Osteoblast (primary cell): ENCODE results near the gene TTLL5. TPM values are rescaled to one million over a fixed set of nuclear protein-coding genes. Genes with fewer than 3 reads are reported as not detected.
A peak's percentile ranks its signal among the peaks of the same experiment; 100 is the strongest.

Experiments used
- DNase-seq: peaks from one replicate; pipeline ENCODE4 v3.0.0; 2011; ENCODE audit warnings: low spot score, mixed read lengths; ENCODE audit not compliant: insufficient read length; ENCODE audit errors: missing footprints
- H2AFZ ChIP-seq: 2 replicates; pipeline ENCODE4 v1.6.0; 2011; ENCODE audit warnings: mild to moderate bottlenecking, low read length
- H3K27ac ChIP-seq: 2 replicates; pipeline ENCODE4 v1.5.1; 2011; ENCODE audit warnings: mild to moderate bottlenecking, low read depth, low read length, moderate library complexity
- H3K27me3 ChIP-seq: 2 replicates; pipeline ENCODE4 v1.6.0; 2012; ENCODE audit warnings: mild to moderate bottlenecking, control low read depth, inconsistent platforms, low read length, moderate library complexity; ENCODE audit not compliant: insufficient read depth
- H3K36me3 ChIP-seq: 2 replicates; pipeline ENCODE4 v1.5.1; 2011; ENCODE audit warnings: mild to moderate bottlenecking, low read length, control low read depth, moderate library complexity; ENCODE audit not compliant: insufficient read depth
- H3K4me1 ChIP-seq: 2 replicates; pipeline ENCODE4 v1.5.1; 2011; ENCODE audit warnings: mild to moderate bottlenecking, low read length, control low read depth, moderate library complexity; ENCODE audit not compliant: insufficient read depth
- H3K4me2 ChIP-seq: 2 replicates; pipeline ENCODE4 v1.6.0; 2011; ENCODE audit warnings: mild to moderate bottlenecking, low read length; ENCODE audit not compliant: insufficient read depth
- H3K4me3 ChIP-seq: fragments of 200-600 bp; sonication (generic); 3 replicates; pipeline ENCODE4 v1.5.1; 2012; ENCODE audit warnings: mild to moderate bottlenecking, low read length, inconsistent platforms; ENCODE audit not compliant: insufficient read depth
- H3K79me2 ChIP-seq: 2 replicates; pipeline ENCODE4 v1.6.0; 2012; ENCODE audit warnings: mild to moderate bottlenecking, low read length, control low read depth, inconsistent platforms; ENCODE audit not compliant: insufficient read depth
- H3K9me3 ChIP-seq: 2 replicates; pipeline ENCODE4 v1.5.1; 2011; ENCODE audit warnings: low read depth, low read length, control low read depth
- H4K20me1 ChIP-seq: 2 replicates; pipeline ENCODE4 v1.6.0; 2012; ENCODE audit warnings: mild to moderate bottlenecking, low read length, control low read depth; ENCODE audit not compliant: insufficient read depth
- CTCF ChIP-seq: IDR thresholded peaks from 2 replicates; pipeline ENCODE4 v1.5.1; 2011; ENCODE audit warnings: mild to moderate bottlenecking, low read depth, low read length, moderate library complexity; ENCODE audit errors: extremely low read depth
- total RNA-seq: library from RNA; depleted of rRNA; stranded (reverse); fragments of >200 nt; gene quantifications from 2 replicates; pipeline ENCODE4 v1.2.3, GENCODE V29; 2012

The TTLL5 gene
- total RNA-seq, 1 donor, result 30.4 TPM

- H3K27ac ChIP-seq, result no peak overlapping the region
- H2AFZ ChIP-seq, result no peak overlapping the region
- no peaks in the 10 kb centered on the region for H3K9me3 ChIP-seq
- no peaks in the 10 kb centered on the region for H3K79me2 ChIP-seq
- no peaks in the 10 kb centered on the region for H3K27me3 ChIP-seq
- H3K36me3 ChIP-seq, result peaks cover 6% of the 10 kb centered on the region
- peaks cover 10% of the 10 kb centered on the region for H3K4me1 ChIP-seq
- H3K4me2 ChIP-seq, result no peak overlapping the region
- no peak for DNase-seq
- H4K20me1 ChIP-seq, result no peaks in the 10 kb centered on the region
- TF ChIP-seq CTCF, result no peak
- H3K4me3 ChIP-seq, result no peak overlapping the region
These were observed 96.8 kb downstream of the TTLL5 start for GRCh38 chr14:75757644-75758402.

DNA sequence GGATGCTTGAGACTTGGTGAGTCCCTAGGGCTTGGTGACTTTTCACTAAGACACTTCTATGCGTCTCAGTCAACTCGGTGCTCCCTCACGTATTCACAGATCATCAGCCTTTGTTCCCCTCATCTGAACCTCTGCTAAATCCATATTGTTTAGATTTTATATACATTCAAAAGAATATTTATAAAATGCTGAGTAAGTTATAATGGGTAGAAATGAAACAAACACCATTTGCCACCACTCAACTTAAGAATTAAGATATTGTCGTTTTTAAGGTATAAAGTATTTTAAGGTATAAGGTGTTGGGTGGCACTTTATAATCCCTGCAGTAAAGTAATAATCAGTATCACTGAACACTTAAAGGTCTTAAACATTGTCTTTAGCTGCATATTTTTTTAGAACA lies 103.0 kb downstream of the TTLL5 start:
- H3K27me3 ChIP-seq, result no peaks in the 10 kb centered on the region
- TF ChIP-seq CTCF, result no peak

GRCh38 chr14:75769047-75769685 lies 108.1 kb downstream of the TTLL5 start:
- H3K36me3 ChIP-seq, result peaks cover 2% of the 10 kb centered on the region
- peak overlapping the region; percentile 30 for H3K4me3 ChIP-seq
- no peak for TF ChIP-seq CTCF
- H3K79me2 ChIP-seq, result no peaks in the 10 kb centered on the region
- H2AFZ ChIP-seq, result no peak overlapping the region
- peak; percentile 25 for DNase-seq
- H3K4me1 ChIP-seq, result peaks cover 28% of the 10 kb centered on the region
- no peaks in the 10 kb centered on the region for H3K9me3 ChIP-seq
- H4K20me1 ChIP-seq, result no peaks in the 10 kb centered on the region
- H3K4me2 ChIP-seq, result peak overlapping the region; percentile 61
- peak overlapping the region; percentile 76 for H3K27ac ChIP-seq
- no peaks in the 10 kb centered on the region for H3K27me3 ChIP-seq

More for the DNA sequence above, 103.0 kb downstream of the TTLL5 start:
- DNase-seq, result no peak
- no peaks in the 10 kb centered on the region for H3K9me3 ChIP-seq
- no peak overlapping the region for H3K27ac ChIP-seq
- H2AFZ ChIP-seq, result no peak overlapping the region
- no peak overlapping the region for H3K4me2 ChIP-seq
- H3K79me2 ChIP-seq, result no peaks in the 10 kb centered on the region
- no peaks in the 10 kb centered on the region for H4K20me1 ChIP-seq
- H3K4me1 ChIP-seq, result peaks cover 19% of the 10 kb centered on the region
- no peak overlapping the region for H3K4me3 ChIP-seq
- H3K36me3 ChIP-seq, result peaks cover 2% of the 10 kb centered on the region

- no peak for DNase-seq
- no peak overlapping the region for H3K4me2 ChIP-seq
- no peak overlapping the region for H3K4me3 ChIP-seq
- peaks cover 7% of the 10 kb centered on the region for H3K36me3 ChIP-seq
- no peak for TF ChIP-seq CTCF
- H3K79me2 ChIP-seq, result no peaks in the 10 kb centered on the region
- H3K9me3 ChIP-seq, result no peaks in the 10 kb centered on the region
- H2AFZ ChIP-seq, result no peak overlapping the region
- H4K20me1 ChIP-seq, result no peaks in the 10 kb centered on the region
- peaks cover 28% of the 10 kb centered on the region for H3K4me1 ChIP-seq
- H3K27me3 ChIP-seq, result no peaks in the 10 kb centered on the region
- H3K27ac ChIP-seq, result no peak overlapping the region
These were observed 109.6 kb downstream of the TTLL5 start for GRCh38 chr14:75770635-75771034.
